Daoy (cell line): ENCODE results near the gene KCNIP1. TPM values are rescaled to one million over a fixed set of nuclear protein-coding genes. Genes with fewer than 3 reads are reported as not detected.
"Not testable (repeated sequence)": the region's sequence is repeated elsewhere in the genome, so short reads cannot be mapped to it uniquely, and the experiment has no call there.

Experiments
- DNase-seq: peaks from one replicate; pipeline ENCODE4 v3.0.0-alpha.2; 2015; ENCODE audit warnings: low read depth
- total RNA-seq: library from RNA; depleted of rRNA; stranded (reverse); fragments of >200 nt; shearing (Covaris generic); gene quantifications from 2 replicates; pipeline ENCODE4 v1.2.3, GENCODE V29; 2014

KCNIP1 gene
- total RNA-seq, 1 experiment from 2014 or later, result 1.9 TPM

GRCh38 chr5:170749911-170750431 lies 246.2 kb downstream of the KCNIP1 start:
- no peak for DNase-seq

DNA sequence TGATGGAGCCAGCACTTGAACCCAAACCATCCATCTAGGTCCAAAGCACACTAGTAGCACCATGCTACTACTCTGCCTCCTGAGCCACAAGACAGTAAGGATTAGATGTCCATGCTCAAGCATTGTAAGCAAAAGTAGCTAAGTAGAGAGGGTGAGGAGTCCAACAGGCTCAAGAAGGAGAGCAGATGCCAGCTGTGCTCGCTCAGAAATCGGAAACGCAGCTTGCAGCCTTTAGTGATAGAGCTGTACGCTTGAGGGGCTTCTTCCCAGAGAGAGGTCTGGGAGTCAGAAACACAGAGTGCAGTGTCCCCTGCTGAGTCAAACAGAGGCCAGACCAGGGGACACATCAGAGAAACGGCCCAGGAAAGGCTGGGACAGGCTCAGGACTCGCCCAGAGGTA lies 247.0 kb downstream of the KCNIP1 start:
- DNase-seq, result no peak

- no peak for DNase-seq
Observed at GRCh38 chr5:170751631-170752030, 247.8 kb downstream of the KCNIP1 start.

- DNase-seq, result peak; percentile 48
Observed at GRCh38 chr5:170752257-170753215, 248.7 kb downstream of the KCNIP1 start.

DNA sequence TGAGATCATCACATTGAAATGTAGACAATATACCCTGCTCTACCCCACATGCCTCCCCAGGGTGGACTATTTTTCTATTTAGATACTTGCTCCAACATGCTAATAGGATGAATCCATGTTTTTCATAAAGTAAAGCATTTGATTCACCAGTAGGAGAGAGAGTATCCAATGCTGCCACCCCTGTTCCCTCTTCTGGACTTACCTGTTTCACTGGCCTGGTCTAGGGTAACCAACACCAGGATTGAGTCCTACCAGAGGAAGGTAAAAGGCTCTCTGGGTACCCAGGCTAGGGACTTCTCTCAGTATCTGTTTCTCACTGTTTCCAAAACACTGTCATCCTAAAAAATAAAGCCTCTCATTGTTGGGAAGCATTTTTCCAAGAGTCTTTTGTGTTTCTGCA lies 249.5 kb downstream of the KCNIP1 start:
- DNase-seq, result no peak

DNA sequence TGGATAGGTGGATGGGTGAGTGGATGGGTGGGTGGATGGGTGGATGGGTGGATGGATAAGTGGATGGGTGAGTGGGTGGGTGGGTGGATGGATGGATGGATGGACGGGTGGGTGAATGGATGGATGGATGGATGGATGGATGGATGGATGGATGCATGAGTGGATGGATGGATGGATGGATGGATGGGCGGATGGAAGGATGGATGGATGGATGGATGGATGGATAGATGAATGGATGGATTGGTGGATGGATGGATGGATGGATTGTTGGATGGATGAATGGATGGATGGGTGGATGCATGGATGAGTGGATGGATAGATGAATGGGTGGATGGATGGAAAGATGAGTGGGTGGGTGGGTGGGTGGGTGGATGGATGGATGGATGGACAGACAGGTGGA lies 250.7 kb downstream of the KCNIP1 start:
- not testable (repeated sequence) for DNase-seq

- peak; percentile 34 for DNase-seq
Observed at GRCh38 chr5:170755679-170756456, 252.0 kb downstream of the KCNIP1 start.

GRCh38 chr5:170756691-170757090 lies 252.9 kb downstream of the KCNIP1 start:
- DNase-seq, result no peak

GRCh38 chr5:170757182-170757601 lies 253.4 kb downstream of the KCNIP1 start:
- no peak for DNase-seq

DNA sequence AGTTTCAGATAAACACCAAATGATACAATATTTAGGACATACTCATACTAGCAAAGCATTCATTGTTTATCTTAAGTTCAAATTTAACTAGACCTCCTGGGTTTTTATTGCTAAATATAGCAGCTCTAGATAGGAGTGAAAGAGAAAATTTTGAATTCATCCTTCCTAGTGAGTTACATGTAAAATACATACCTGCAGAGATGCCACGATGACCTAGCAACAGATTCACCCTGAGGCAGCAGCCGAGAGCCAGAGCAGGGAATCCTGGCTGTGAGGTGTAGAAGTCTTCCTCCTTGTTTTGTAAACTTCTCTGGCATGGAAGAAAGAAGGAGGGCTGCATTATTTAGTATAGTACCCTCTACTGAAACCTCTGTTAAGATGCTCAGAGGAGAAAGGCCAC lies 253.8 kb downstream of the KCNIP1 start:
- DNase-seq, result no peak

GRCh38 chr5:170758481-170758880 lies 254.7 kb downstream of the KCNIP1 start:
- DNase-seq, result no peak

- DNase-seq, result no peak
Observed at GRCh38 chr5:170760113-170760512, 256.3 kb downstream of the KCNIP1 start.

DNA sequence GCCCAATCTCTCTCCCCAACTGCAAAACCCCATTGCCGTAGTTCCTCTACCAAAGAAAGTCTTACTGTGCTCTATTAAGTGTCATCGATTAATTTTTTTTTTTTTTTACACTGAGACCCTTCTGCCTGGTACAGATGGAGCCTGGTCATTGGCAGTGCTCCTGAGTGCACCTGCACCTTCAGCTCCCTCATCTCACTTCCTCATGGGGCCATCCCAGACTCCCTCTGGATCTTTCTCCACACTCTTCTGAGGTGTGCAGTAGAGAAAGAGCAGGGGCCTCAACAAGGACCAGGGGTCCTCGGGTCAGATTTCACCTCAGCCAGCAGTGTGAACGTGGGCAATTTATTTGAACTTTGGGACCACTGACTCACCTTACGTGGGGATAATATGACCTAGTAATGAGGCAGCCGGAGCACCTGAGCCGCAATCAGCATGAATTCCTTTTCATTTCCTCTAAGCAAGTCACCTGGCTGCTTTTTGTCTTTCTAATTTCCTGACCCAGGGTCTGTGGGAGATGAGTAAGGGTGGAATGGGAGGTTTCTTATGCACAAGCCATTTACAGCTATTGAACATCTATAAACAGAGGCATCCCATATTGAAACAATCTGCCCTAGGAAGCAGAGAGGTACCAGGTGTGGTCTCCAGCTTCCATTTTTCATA lies 257.4 kb downstream of the KCNIP1 start:
- DNase-seq, result no peak

DNA sequence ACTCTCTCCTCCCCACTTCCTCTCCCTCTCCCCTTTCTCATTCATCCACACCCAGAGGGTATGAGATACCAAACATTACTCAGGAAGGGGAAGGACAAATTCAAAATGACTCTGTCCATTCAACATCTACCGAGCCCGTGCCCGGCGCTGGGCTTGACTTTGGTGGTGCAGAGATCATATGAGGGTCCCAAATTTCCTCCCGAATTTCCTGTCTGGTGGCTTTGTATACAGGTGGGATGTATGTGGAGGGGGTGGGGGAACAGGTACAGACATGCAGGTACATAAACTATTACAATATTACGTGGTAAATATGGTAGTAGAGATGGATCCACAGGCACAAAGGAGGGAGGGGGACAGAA lies 257.9 kb downstream of the KCNIP1 start:
- no peak for DNase-seq

GRCh38 chr5:170762298-170762697 lies 258.5 kb downstream of the KCNIP1 start:
- DNase-seq, result not testable (repeated sequence)

DNA sequence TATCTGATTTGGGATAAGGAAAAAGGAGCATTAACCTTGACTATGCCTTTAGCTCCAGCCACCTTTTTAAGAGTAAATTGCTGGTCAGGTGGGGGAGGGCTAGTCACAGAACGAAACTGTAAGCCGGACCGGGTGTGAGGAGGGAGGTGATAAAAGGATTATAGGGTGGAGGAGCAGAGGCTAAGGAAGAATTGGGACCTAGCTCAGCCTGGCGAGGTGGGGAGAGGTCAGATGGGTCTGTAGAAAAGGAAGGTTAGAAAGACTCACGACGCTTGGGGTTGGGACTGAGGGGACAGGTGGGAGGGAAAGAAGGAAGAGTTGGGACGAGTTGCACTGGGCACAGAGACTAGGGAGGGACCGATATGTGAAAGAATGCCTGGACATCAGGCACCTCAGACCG lies 262.0 kb downstream of the KCNIP1 start:
- not testable (repeated sequence) for DNase-seq

- DNase-seq, result no peak
Observed at GRCh38 chr5:170769246-170769645, 265.4 kb downstream of the KCNIP1 start.

DNA sequence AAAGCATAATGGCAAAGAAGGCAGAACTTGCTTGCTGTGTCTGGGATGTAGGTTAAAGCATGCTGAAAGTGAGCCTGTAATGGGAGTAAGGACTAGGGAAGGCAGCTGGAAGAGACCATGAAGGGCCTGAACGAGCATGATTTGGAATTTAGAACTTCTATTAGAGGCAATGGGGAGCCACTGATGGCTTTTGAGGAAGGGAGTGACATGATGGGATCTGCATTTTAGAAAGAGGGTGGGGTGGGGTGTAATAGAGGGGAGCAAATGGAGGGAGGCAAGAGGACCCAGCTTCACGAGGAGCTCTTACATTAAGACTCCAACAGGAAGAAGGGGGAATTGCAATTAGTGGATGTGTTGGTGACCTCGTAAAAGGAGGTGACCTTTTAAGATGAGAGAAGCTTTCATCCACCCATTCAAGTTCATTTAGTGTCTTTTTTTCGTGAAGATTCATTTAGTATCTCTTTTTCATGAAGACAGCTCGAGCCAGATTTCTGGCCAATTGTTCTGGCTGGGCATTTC lies 266.1 kb downstream of the KCNIP1 start:
- DNase-seq, result no peak

GRCh38 chr5:170771496-170771895 lies 267.7 kb downstream of the KCNIP1 start:
- no peak for DNase-seq

DNA sequence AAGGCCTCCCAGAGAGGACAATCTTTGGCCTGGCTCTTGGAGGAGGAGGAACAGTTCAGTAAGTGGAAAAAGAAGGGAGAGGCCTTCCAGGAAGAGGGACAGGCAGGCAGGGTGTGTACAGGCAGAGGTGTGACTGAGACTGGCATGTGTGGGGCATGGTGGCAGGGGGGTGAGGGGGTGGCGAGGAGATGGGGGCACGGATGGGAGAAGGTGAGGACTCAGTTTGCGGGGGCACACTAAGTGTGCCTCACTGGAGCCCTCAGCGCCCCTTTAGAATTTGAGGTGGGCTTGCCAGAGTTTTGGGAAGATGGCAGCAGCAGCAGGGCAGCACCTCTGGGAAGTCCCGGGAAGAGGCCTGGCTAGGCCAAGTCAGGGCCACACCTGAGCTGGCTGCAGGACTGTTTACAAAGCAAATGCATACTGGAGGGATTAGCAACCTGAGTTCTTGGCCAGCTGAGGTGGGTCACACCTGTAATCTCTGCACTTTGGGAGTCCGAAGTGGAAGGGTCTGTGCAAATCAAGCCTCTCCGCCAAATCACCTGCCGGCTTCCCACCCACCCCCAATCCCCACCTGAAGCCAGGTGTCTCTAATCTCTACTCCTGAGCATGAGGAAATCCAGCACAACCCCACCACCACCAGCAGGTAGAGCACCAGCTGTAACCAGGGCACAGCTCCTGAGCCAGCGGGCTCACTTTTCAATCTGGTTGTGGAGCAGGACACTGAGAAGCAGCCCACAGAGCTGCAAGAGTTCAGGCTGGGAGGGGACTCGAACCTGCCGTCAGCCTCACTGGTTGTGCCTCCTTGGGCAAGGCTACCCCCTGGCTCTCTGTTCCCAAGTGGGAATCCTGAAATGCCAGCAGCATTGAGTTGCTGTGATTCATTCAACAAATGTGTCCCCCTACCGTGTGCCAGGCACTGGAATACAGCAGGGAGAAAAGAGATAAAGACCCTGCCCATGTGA lies 269.5 kb downstream of the KCNIP1 start:
- no peak for DNase-seq

GRCh38 chr5:170774831-170775230 lies 271.0 kb downstream of the KCNIP1 start:
- no peak for DNase-seq
